RPMI8226 (cell line): Measurements from ENCODE around the gene OR4C12.
"Not testable (repeated sequence)": the region's sequence is repeated elsewhere in the genome, so short reads cannot be mapped to it uniquely, and the experiment has no call there.

Experiments used
- DNase-seq: peaks from one replicate; pipeline ENCODE4 v3.0.0-alpha.2; 2015

Gene OR4C12

DNA sequence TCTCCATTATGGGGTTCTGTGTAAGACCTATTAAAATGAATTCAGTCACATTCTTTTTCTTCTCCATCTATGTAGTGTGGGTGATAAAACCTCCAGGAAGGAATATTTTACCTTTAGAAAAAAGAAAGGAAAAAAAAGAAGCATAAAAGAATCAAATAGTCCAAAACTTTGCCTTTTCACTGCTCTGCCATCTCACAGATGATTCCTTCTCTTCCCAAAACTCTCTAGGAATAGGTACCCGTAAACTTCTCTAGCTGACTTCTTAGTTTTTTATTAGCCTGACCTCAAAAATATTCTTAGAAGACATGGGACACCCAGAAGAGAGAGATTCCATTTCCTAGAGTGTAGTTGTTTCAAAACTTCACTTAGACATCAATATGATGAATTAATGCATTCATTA lies at the start of gene OR4C12:
Gene OR4C12, minus strand, starts transcription at position 101 of the 400 bp plus-strand sequence. Its CDS starts 34 bp downstream, at position 67.
- DNase-seq, result not testable (repeated sequence)

DNA sequence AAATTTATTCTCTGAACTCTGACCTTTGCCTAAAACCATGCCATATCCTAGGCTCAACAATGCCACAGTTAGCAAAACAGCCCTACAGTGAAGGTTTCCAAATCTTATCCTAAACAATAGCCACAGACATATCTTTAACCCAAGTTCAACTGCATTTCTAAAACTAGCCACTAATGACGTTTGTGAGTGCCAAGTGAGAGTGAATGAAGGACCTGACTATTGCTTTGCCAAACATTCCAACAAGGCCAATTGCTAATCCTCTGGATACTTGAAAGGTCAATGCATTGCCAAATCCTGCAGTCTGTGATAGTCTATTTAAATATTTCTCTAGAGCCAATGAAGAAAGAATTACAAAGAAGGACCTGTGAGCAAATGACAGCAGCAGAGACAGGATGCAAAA lies 47.9 kb upstream of the OR4C12 start:
- DNase-seq, result no peak

DNA sequence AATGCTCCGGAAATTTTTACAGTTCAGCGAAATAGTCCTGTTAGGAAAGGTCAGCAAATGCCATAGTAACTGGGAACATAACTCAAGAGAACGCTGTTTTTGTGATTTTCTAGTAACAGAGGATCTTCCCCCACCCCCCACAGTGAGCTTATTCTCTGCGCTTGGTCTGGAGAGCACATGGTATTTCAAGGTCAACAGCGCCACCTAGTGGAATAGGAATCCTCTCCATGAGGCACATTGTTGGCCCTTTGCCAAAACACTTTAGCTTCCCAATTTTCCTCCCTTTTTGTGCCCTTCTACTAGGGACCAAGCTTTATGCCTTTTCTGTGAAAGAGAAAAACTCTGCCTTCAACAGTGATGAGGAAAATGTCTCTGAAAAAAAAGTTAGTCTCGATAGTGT lies 13.2 kb upstream of the OR4C12 start:
- peak; percentile 76 for DNase-seq

DNA sequence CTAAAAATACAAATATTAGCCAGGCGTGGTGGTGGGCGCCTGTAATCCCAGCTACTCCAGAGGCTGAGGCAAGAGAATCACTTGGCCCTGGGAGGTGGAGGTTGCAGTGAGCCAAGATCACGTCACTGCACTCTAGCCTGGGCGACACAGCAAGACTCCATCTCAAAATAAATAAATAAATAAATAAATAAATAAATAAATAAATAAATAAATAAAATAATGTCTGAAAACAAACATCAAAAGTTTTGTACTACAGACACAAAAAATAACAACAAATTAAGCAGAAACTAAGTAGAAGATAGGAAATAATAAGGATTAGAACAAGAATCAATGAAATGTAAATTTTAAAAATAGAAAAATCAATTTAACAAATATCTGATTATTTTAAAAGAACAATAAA lies 8.9 kb downstream of the OR4C12 start:
- DNase-seq, result not testable (repeated sequence)

DNA sequence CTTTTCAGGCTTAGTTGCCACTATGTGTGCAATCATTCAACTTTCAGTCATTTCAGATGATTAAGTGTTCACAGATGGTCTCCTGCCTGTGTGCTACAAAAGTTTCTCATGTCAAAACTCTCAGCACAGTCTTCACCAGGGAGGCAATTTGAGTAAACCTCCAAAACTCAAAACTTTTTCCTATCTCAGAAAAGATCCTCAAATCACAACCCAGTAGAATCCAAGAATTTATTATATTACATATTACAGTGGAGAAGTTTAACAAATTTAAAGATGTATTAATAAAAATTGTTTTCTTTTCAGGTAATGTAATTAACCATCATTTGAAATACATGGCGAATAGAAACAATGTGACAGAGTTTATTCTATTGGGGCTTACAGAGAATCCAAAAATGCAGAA lies 30.2 kb downstream of the OR4C12 start, which contains the start of gene OR4C13:
Gene OR4C13, plus strand, starts transcription at position 301 of the 400 bp plus-strand sequence. Its CDS starts 32 bp downstream, at position 333.
- no peak for DNase-seq

DNA sequence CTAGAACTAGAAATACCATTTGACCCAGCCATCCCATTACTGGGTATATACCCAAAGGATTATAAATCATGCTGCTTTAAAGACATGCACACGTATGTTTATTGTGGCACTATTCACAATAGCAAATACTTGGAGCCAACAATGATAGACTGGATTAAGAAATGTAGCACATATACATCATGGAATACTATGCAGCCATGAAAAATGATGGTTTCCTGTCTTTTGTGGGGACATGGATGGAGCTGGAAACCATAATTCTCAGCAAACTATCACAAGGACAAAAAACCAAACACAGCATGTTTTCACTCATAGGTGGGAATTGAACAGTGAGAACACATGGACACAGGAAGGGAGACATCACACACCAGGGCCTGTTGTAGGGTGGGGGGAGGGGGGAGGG lies 33.6 kb downstream of the OR4C12 start:
- DNase-seq, result not testable (repeated sequence)
